Neural cell (in vitro differentiated cells): Measurements from ENCODE around the gene NUDT8. TPM values are rescaled to one million over a fixed set of nuclear protein-coding genes. Genes with fewer than 3 reads are reported as not detected.

Experiments used
- H2AFZ ChIP-seq: fragments of 200-600, 300-800 bp; sonication (generic), shearing (Covaris generic); 2 replicates; pipeline ENCODE4 v1.6.0; 2014; ENCODE audit warnings: low read depth, mild to moderate bottlenecking, antibody characterized with exemption, low read length, moderate library complexity
- H3F3A ChIP-seq: fragments of 200-600 bp; shearing (Covaris generic); 2 replicates; pipeline ENCODE4 v1.6.1; 2016; ENCODE audit warnings: mild to moderate bottlenecking, moderate library complexity, mixed read lengths, antibody characterized with exemption, low read length; ENCODE audit not compliant: insufficient read depth, poor library complexity, severe bottlenecking
- H3K27ac ChIP-seq: fragments of 200-600, 300-800 bp; sonication (generic), shearing (Covaris generic); 2 replicates; pipeline ENCODE4 v1.5.1; 2014; ENCODE audit warnings: mild to moderate bottlenecking, low read length, moderate library complexity
- H3K27me3 ChIP-seq: fragments of 300-800, 200-600 bp; sonication (generic), shearing (Covaris generic); 2 replicates; pipeline ENCODE4 v1.6.0; 2014; ENCODE audit warnings: mild to moderate bottlenecking, low read depth, low read length, moderate library complexity; ENCODE audit not compliant: insufficient read depth
- H3K36me3 ChIP-seq: fragments of 300-800, 200-600 bp; sonication (generic), shearing (Covaris generic); 2 replicates; pipeline ENCODE4 v1.5.1; 2014; ENCODE audit warnings: mild to moderate bottlenecking, antibody characterized with exemption, low read length, moderate library complexity; ENCODE audit not compliant: insufficient read depth
- H3K4me2 ChIP-seq: fragments of 300-800, 200-600 bp; sonication (generic), shearing (Covaris generic); 2 replicates; pipeline ENCODE4 v1.6.0; 2014; ENCODE audit warnings: mild to moderate bottlenecking, low read length
- H3K4me3 ChIP-seq: fragments of 300-800, 200-600 bp; sonication (generic), shearing (Covaris generic); 2 replicates; pipeline ENCODE4 v1.5.1; 2014; ENCODE audit warnings: mild to moderate bottlenecking, low read length, moderate library complexity
- H3K79me2 ChIP-seq: fragments of 200-600 bp; shearing (Covaris generic); replicated peaks from 2 replicates; pipeline ENCODE4 v1.6.0; 2014; ENCODE audit warnings: mild to moderate bottlenecking, low read length, moderate library complexity; ENCODE audit not compliant: insufficient read depth
- H3K9ac ChIP-seq: fragments of 300-800, 200-600 bp; sonication (generic), shearing (Covaris generic); 2 replicates; pipeline ENCODE4 v1.6.1; 2016; ENCODE audit warnings: mild to moderate bottlenecking, low read length, mixed read lengths
- H3K9me2 ChIP-seq: fragments of 200-600 bp; shearing (Covaris generic); 2 replicates; pipeline ENCODE4 v1.6.1; 2016; ENCODE audit warnings: mild to moderate bottlenecking, low read length, mixed read lengths; ENCODE audit not compliant: insufficient read depth
- H3K9me3 ChIP-seq: fragments of 200-600, 300-800 bp; sonication (generic), shearing (Covaris generic); 2 replicates; pipeline ENCODE4 v1.6.1; 2016; ENCODE audit warnings: mild to moderate bottlenecking, mixed run types, low read length, moderate library complexity, mixed read lengths
- H4K20me1 ChIP-seq: fragments of 200-600 bp; shearing (Covaris generic); 2 replicates; pipeline ENCODE4 v1.6.1; 2016; ENCODE audit warnings: mild to moderate bottlenecking, mixed run types; ENCODE audit not compliant: insufficient read depth
- CTCF ChIP-seq: fragments of 450-650 bp; IDR thresholded peaks from 2 replicates; pipeline ENCODE4 v1.5.1; 2014; ENCODE audit warnings: antibody characterized with exemption, mild to moderate bottlenecking, moderate library complexity; ENCODE audit not compliant: poor library complexity, severe bottlenecking
- EP300 ChIP-seq: fragments of 450-650 bp; conservative IDR thresholded peaks from 2 replicates; pipeline ENCODE4 v1.6.1; 2014; ENCODE audit warnings: antibody characterized with exemption, mild to moderate bottlenecking, moderate library complexity; ENCODE audit not compliant: poor library complexity, severe bottlenecking
- EZH2 ChIP-seq: fragments of 200-600, 300-800 bp; shearing (Covaris generic), sonication (generic); IDR thresholded peaks from 2 replicates; pipeline ENCODE4 v1.6.1; 2014; ENCODE audit warnings: antibody characterized with exemption, low read length, borderline replicate concordance, mild to moderate bottlenecking; ENCODE audit not compliant: insufficient read depth, poor library complexity, severe bottlenecking
- MXI1 ChIP-seq: fragments of 450-650 bp; conservative IDR thresholded peaks from 2 replicates; pipeline ENCODE4 v1.6.1; 2014; ENCODE audit warnings: antibody characterized with exemption, mild to moderate bottlenecking; ENCODE audit not compliant: poor library complexity, severe bottlenecking
- POLR2AphosphoS5 ChIP-seq: IDR thresholded peaks from 2 replicates; pipeline ENCODE4 v1.6.1; 2012
- RAD21 ChIP-seq: fragments of 450-650 bp; conservative IDR thresholded peaks from 2 replicates; pipeline ENCODE4 v1.6.1; 2014; ENCODE audit warnings: antibody characterized with exemption, mild to moderate bottlenecking, moderate library complexity
- REST ChIP-seq: IDR thresholded peaks from 2 replicates; pipeline ENCODE4 v1.6.1; 2012; ENCODE audit warnings: borderline replicate concordance
- SMC3 ChIP-seq: fragments of 450-650 bp; conservative IDR thresholded peaks from 2 replicates; pipeline ENCODE4 v1.6.1; 2014; ENCODE audit warnings: antibody characterized with exemption, mild to moderate bottlenecking, moderate library complexity; ENCODE audit not compliant: poor library complexity
- TAF1 ChIP-seq: IDR thresholded peaks from 2 replicates; pipeline ENCODE4 v1.6.1; 2012; ENCODE audit warnings: low read depth
- polyA plus RNA-seq: library from polyadenylated mRNA; depleted of rRNA; stranded (reverse); fragments of >200 nt; gene quantifications from 2 replicates; pipeline ENCODE4 v1.2.3, GENCODE V29; 2014

NUDT8 gene
- polyA plus RNA-seq, 1 donor from 2014 or later = not detected

- Histone ChIP-seq H4K20me1 (no peaks in the 10 kb centered on the region), H3F3A (no peaks in the 10 kb centered on the region), H3K4me2 (no peak overlapping the region), H3K9me2 (no peaks in the 10 kb centered on the region), H3K4me3 (no peak overlapping the region), H3K9me3 (no peaks in the 10 kb centered on the region), H3K79me2 (no peaks in the 10 kb centered on the region), H3K27me3 (no peaks in the 10 kb centered on the region), H2AFZ (no peak overlapping the region), H3K27ac (no peak overlapping the region), H3K36me3 (no peaks in the 10 kb centered on the region), H3K9ac (no peak overlapping the region)
- TF ChIP-seq EP300 (no peak), TAF1 (no peak), RAD21 (no peak), REST (no peak), POLR2AphosphoS5 (no peak), MXI1 (no peak), SMC3 (no peak), CTCF (no peak), EZH2 (no peak)
These were observed 24.5 kb upstream of the NUDT8 start for GRCh38 chr11:67654225-67654624.

- TF ChIP-seq EP300 (no peak), CTCF (no peak), POLR2AphosphoS5 (no peak), MXI1 (no peak), SMC3 (no peak), REST (no peak), RAD21 (no peak), TAF1 (no peak), EZH2 (no peak)
- H3K9me3 ChIP-seq = no peaks in the 10 kb centered on the region
- H3K27ac ChIP-seq = no peak overlapping the region
- no peak overlapping the region for H3K4me2 ChIP-seq
- no peak overlapping the region for H3K4me3 ChIP-seq
- no peaks in the 10 kb centered on the region for H3K79me2 ChIP-seq
- no peaks in the 10 kb centered on the region for H3K9me2 ChIP-seq
- no peaks in the 10 kb centered on the region for H3F3A ChIP-seq
- H3K9ac ChIP-seq = no peak overlapping the region
- no peaks in the 10 kb centered on the region for H4K20me1 ChIP-seq
- no peaks in the 10 kb centered on the region for H3K27me3 ChIP-seq
- H3K36me3 ChIP-seq = no peaks in the 10 kb centered on the region
- no peak overlapping the region for H2AFZ ChIP-seq
These were observed 23.5 kb upstream of the NUDT8 start for GRCh38 chr11:67652965-67653845.
